Hepatocyte (in vitro differentiated cells): Measurements from ENCODE around the gene SPINDOC.

Experiments
- CTCF ChIP-seq: fragments of 200-600 bp; sonication (generic); IDR thresholded peaks from 2 replicates; pipeline ENCODE4 v1.5.1; 2016; ENCODE audit warnings: antibody characterized with exemption, mild to moderate bottlenecking; ENCODE audit not compliant: poor library complexity
- EZH2 ChIP-seq: fragments of 200-600 bp; sonication (generic); IDR thresholded peaks from 2 replicates; pipeline ENCODE4 v1.6.1; 2016; ENCODE audit warnings: antibody characterized with exemption, mild to moderate bottlenecking, borderline replicate concordance
- EZH2phosphoT487 ChIP-seq: fragments of 200-600 bp; sonication (generic); IDR thresholded peaks from one replicate; pipeline ENCODE4 v1.6.1; 2018; ENCODE audit warnings: antibody characterized with exemption, mild to moderate bottlenecking, low read depth, moderate library complexity; ENCODE audit not compliant: unreplicated experiment, severe bottlenecking

- no peak for TF ChIP-seq CTCF
- TF ChIP-seq EZH2phosphoT487: no peak
- TF ChIP-seq EZH2: no peak
Observed at GRCh38 chr11:63816166-63816565, 2.9 kb downstream of the SPINDOC start.
